ENCODE data around the gene ERVK3-1. TPM values are rescaled to one million over a fixed set of nuclear protein-coding genes. Genes with fewer than 3 reads are reported as not detected.
A peak's percentile ranks its signal among the peaks of the same experiment; 100 is the strongest.

Gene ERVK3-1

DNA sequence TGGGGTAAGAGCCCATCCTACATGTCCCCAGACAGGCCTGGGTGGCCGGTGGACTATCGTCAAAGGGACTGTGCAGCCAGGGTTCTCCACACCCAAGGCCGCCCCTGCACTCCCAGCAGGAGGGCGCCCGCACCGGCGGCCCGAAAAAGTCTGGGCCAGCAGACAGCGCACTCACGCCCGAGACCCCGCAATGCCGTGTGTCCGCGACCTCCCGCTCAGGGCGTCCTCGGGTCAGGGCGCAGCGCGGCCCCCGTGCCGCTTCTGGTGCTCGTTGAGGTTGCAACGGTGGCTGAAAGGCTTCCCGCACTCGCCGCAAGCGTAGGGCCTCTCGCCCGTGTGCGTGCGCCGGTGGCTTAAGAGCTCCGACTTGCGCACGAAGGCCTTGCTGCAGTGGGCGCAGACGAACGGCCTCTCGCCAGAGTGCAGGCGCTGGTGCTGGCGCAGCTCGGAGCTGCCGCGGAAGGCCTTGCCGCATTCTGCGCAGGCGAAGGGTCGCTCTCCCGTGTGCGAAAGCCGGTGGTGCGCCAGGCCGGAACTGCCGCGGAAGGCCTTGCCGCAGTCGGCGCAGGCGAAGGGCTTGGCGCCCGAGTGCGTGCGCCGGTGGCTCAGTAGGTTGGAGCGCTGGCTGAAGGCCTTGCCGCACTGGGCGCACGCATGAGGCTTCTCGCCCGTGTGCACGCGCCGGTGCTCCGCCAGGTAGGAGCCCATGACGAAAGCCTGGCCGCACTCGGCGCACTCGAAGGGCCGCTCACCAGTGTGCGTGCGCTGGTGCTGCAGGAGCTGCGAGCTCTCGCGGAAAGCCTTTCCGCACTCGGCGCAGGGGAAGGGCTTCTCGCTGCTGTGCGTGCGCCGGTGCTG is 51.0 kb downstream of the ERVK3-1 start:
- Histone ChIP-seq H3K36me3 (ENCODE audit: insufficient read depth, low read length) (peaks cover 5% of the 10 kb centered on the region), H3K4me1 (ENCODE audit: control insufficient read depth, insufficient read depth, low read length) (no peaks in the 10 kb centered on the region), H3K9ac (ENCODE audit: low read depth, low read length) (no peak overlapping the region), H3K9me3 (replicated peaks; ENCODE audit: low read length) (no peaks in the 10 kb centered on the region), H3K27me3 (ENCODE audit: control insufficient read depth, insufficient read depth, low read length) (no peaks in the 10 kb centered on the region), H3K4me2 (ENCODE audit: low read length) (no peak overlapping the region), H3K4me3 (ENCODE audit: low read length) (peak overlapping the region; percentile 49)

DNA sequence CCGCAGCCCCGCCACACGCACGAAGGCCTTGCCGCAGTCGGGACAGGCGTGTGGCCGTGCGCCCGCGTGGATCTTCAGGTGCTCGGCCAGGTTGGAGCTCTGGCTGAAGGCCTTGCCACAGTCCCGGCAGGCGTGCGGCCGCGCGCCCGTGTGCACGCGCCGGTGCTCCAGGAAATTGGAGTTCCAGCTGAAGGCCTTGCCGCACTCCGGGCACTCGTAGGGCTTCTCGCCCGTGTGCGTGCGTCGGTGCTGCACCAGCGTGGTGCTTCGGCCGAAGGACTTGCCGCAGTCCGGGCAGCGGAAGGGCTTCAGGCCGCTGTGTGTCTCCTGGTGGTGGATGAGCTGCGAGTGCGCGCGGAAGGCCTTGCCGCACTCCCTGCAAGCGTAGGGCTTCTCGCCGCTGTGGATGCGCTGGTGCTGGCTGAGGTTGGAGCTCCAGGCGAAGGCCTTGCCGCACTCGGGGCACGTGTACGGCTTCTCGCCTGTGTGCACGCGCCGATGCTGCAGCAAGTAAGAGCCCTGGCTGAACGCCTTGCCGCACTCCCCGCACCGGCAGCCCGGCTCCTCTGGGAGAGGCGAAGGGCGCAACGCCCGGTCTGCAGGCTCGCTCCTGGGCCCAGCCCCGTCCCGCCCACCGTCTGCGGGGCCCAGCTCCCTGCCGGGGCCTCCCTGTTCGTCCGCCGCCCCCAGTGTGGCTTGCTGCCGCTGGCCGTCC is 51.7 kb downstream of the ERVK3-1 start:
- no peaks in the 10 kb centered on the region for H3K27me3 ChIP-seq (ENCODE audit: control insufficient read depth, insufficient read depth, low read length)
- H3K36me3 ChIP-seq (ENCODE audit: insufficient read depth, low read length): no peaks in the 10 kb centered on the region
- peak overlapping the region; percentile 49 for H3K4me3 ChIP-seq (ENCODE audit: low read length)
- H3K4me2 ChIP-seq (ENCODE audit: low read length): no peak overlapping the region
- H3K9me3 ChIP-seq (replicated peaks; ENCODE audit: low read length): no peaks in the 10 kb centered on the region
- H3K4me1 ChIP-seq (ENCODE audit: control insufficient read depth, insufficient read depth, low read length): peaks cover 3% of the 10 kb centered on the region
- H3K9ac ChIP-seq (ENCODE audit: low read depth, low read length): no peak overlapping the region

DNA sequence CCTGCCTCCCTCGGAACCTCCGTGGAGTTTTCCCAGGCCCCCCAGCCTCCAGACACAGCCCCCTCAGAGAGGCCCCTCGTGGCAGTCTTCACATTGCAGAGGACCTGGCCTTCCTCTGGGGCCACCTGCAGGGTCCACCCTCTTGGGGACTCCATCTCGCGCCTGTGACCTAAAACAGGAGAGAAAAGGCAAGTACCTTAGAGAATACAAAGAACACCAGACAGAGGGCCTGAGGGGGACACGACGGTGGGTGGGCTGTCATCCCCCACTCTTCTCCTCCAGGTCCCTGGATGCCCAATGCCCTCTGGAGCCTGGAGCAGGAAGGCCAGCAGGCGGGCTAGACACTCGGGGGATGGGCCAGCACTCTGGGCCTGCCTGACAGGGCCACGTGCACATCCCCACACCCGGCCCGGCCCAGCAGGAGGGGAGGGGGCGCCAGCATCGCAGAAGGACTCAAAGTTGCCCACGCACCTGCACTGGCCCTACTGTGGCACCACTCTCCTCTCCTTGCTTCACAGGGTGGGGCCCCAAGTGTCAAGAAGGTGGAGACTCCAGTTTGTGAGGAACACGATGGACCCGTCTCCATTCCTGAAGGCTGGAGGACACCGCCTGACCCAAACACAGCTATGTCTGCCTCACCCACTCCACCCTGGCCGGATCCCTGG is 52.4 kb downstream of the ERVK3-1 start:
- Histone ChIP-seq H3K4me2 (ENCODE audit: low read length) (no peak overlapping the region), H3K9me3 (replicated peaks; ENCODE audit: low read length) (no peaks in the 10 kb centered on the region), H3K4me3 (ENCODE audit: low read length) (no peak overlapping the region), H3K4me1 (ENCODE audit: control insufficient read depth, insufficient read depth, low read length) (peaks cover 5% of the 10 kb centered on the region), H3K27me3 (ENCODE audit: control insufficient read depth, insufficient read depth, low read length) (no peaks in the 10 kb centered on the region), H3K9ac (ENCODE audit: low read depth, low read length) (no peak overlapping the region), H3K36me3 (ENCODE audit: insufficient read depth, low read length) (no peaks in the 10 kb centered on the region)

DNA sequence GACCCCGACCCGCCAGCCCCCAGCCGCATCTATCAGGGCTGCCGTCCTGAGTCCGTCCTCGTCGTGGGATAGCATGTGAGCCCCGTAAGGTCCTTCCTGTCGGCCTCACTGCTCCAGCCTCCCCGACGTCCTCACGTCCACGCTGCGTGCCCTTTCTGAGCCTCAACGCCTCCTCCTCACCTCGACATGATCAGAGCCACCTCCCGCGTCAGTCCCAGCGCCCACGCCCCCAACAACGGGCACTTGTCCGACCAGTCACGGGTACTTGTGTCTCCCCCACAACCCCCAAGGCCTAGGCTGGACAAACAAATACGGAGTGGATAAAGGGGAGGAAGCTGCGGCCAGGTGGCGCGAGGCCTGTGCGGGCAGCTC is 56.7 kb downstream of the ERVK3-1 start:
- Histone ChIP-seq H3K9ac (ENCODE audit: low read depth, low read length) (peak overlapping the region; percentile 92), H3K4me2 (ENCODE audit: low read length) (peak overlapping the region; percentile 92), H3K36me3 (ENCODE audit: insufficient read depth, low read length) (no peaks in the 10 kb centered on the region), H3K4me3 (ENCODE audit: low read length) (peak overlapping the region; percentile 78), H3K4me1 (ENCODE audit: control insufficient read depth, insufficient read depth, low read length) (peaks cover 5% of the 10 kb centered on the region), H3K27me3 (ENCODE audit: control insufficient read depth, insufficient read depth, low read length) (no peaks in the 10 kb centered on the region), H3K9me3 (replicated peaks; ENCODE audit: low read length) (no peaks in the 10 kb centered on the region)

DNA sequence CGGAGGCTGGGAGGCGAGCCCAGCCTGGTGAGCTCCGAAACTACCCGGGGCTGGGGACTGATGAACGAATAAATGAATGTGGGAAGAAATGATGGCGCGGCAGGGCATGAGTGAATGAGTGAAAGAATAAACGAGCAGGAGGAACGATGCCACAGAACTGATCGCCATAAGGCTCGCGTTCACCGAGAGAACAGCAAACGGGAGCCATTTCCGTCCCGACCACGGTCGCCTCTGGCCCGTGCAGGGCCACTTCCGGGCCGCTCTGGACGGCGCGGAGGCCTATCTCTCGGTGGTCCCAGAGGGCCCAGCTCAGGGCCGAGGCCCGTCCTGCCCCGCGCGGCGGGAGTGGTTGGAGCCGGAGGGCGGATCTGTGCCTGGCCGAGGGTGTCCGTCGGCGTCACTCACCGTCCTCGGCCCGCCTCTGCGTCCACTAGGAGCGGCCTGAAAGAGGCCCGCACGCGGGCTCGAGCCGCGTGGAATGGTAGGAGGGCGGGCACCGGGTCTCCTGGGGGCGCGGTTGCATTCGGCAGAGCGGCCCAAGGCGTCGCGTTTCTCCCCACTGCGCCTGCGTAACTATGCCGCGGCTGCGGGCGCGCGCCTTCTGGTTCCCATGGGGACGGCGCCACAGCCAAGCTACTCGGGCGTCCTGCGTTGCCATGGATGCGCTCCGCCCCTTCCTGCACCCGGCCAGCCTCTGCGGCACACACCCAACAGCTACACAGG is 57.3 kb downstream of the ERVK3-1 start, which contains the start of gene ZNF497:
ZNF497 (minus strand) TSS at position 480 of the 723 bp plus-strand sequence. CDS start 5,116 bp downstream, outside the sequence.
- Histone ChIP-seq H3K36me3 (ENCODE audit: insufficient read depth, low read length) (no peaks in the 10 kb centered on the region), H3K9ac (ENCODE audit: low read depth, low read length) (peak within 1 kb of the TSS; percentile 92), H3K27me3 (ENCODE audit: control insufficient read depth, insufficient read depth, low read length) (no peaks in the 10 kb centered on the region), H3K4me1 (ENCODE audit: control insufficient read depth, insufficient read depth, low read length) (peaks cover 5% of the 10 kb centered on the region), H3K4me2 (ENCODE audit: low read length) (peak within 1 kb of the TSS; percentile 92), H3K4me3 (ENCODE audit: low read length) (peak within 1 kb of the TSS; percentile 78), H3K9me3 (replicated peaks; ENCODE audit: low read length) (no peaks in the 10 kb centered on the region)

DNA sequence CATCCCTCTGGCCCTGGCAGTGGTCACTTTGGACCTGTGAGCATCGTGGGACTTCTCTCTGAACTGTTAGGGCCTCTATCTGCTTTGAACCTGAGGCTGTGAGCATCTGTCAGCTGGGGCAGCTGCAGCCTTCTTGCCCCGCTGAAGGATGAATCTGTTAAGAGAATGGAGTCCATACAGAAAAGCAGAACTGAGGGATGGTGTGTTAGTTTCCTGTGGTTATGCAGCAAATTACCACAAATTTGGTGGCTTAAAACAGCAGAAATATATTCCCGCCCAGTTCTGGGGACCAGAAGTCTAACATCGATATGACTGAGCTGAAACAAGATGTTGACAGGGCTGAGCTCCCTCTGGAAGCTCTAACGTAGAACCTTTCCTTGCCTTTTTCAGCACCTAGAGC is 59.0 kb downstream of the ERVK3-1 start:
- Histone ChIP-seq H3K9ac (ENCODE audit: low read depth, low read length) (no peak overlapping the region), H3K4me2 (ENCODE audit: low read length) (no peak overlapping the region), H3K4me3 (ENCODE audit: low read length) (no peak overlapping the region), H3K27me3 (ENCODE audit: control insufficient read depth, insufficient read depth, low read length) (no peaks in the 10 kb centered on the region), H3K9me3 (replicated peaks; ENCODE audit: low read length) (no peaks in the 10 kb centered on the region), H3K4me1 (ENCODE audit: control insufficient read depth, insufficient read depth, low read length) (peaks cover 5% of the 10 kb centered on the region), H3K36me3 (ENCODE audit: insufficient read depth, low read length) (no peaks in the 10 kb centered on the region)

Small RNA genes lying within 50 kb of the gene (small RNA-seq; reads per million reads assigned to genes)
- not detected for gene MIR6806
- not detected for gene RNA5SP473

Measured in skeletal muscle satellite cell (primary cell).